GM12878 (cell line): Measurements from ENCODE around the gene ITPKA. TPM values are rescaled to one million over a fixed set of nuclear protein-coding genes. Genes with fewer than 3 reads are reported as not detected.

Source experiments
- ATAC-seq: fragments of 200-7000 bp; cut with Tn5 transposase; 3 replicates; pipeline ENCODE4 v1.9.1; 2020; ENCODE audit warnings: mild to moderate bottlenecking, moderate library complexity
- BruUV-seq: library from RNA; stranded (reverse); fragments of 400-500 nt; replicated peaks from 2 replicates; lab custom pipeline; 2021; lab: Mats Ljungman, UMichigan
- CTCF ChIA-PET: fragments of 300-600 bp; sonication (Branson Sonifier 250); formaldehyde crosslinking; extraction: SDS; loops from one replicate; lab custom pipeline; 2021; ENCODE audit warnings: inconsistent platforms; lab: Yijun Ruan, JAX
- POLR2A ChIA-PET: fragments of 350-600 bp; formaldehyde crosslinking; extraction: SDS; loops from one replicate; lab custom pipeline; 2021; ENCODE audit warnings: inconsistent platforms; lab: Charles Lee
- RAD21 ChIA-PET: fragments of 300-600 bp; sonication (Branson Sonifier 250); formaldehyde crosslinking; loops from one replicate; lab custom pipeline; 2023; ENCODE audit warnings: antibody characterized with exemption; ENCODE audit not compliant: unreplicated experiment; lab: Charles Lee
- SMC1A ChIA-PET: fragments of 300-600 bp; sonication (Branson Sonifier 250); formaldehyde crosslinking; loops from one replicate; lab custom pipeline; 2023; ENCODE audit not compliant: unreplicated experiment, uncharacterized antibody; lab: Charles Lee
- DNase-seq: peaks from one replicate; pipeline ENCODE4 v3.0.0-alpha.2; 2011; ENCODE audit warnings: low read depth, low spot score
- FAIRE-seq: peaks from 3 replicates; lab custom pipeline; 2011; peaks lifted over from hg19 to GRCh38; lab: Jason Lieb, UNC
- H2AFZ ChIP-seq: 2 replicates; pipeline ENCODE4 v1.6.0; 2011; ENCODE audit warnings: low read depth, low read length, control low read depth; ENCODE audit not compliant: control insufficient read depth
- H3K27ac ChIP-seq: 2 replicates; pipeline ENCODE4 v1.5.1; 2011; ENCODE audit warnings: control low read depth; ENCODE audit not compliant: control insufficient read depth, insufficient read depth
- H3K27me3 ChIP-seq, 2 experiments: replicated peaks in 1 of 2; 2 replicates each; pipeline versions ENCODE4 v1.6.0 to v1.6.1; 2011; ENCODE audit warnings: low read length in 1 of 2; ENCODE audit not compliant: control insufficient read depth in 2 of 2, insufficient read depth in 2 of 2
- H3K36me3 ChIP-seq, 2 experiments: 2 replicates each; pipeline ENCODE4 v1.5.1; 2011; ENCODE audit warnings: low read length in 1 of 2; ENCODE audit not compliant: control insufficient read depth in 2 of 2, insufficient read depth in 2 of 2
- H3K4me1 ChIP-seq: 2 replicates; pipeline ENCODE4 v1.6.1; 2011; ENCODE audit warnings: mild to moderate bottlenecking, low read length, moderate library complexity, mixed read lengths; ENCODE audit not compliant: control insufficient read depth, insufficient read depth
- H3K4me2 ChIP-seq: 2 replicates; pipeline ENCODE4 v1.6.0; 2011; ENCODE audit warnings: control low read depth; ENCODE audit not compliant: control insufficient read depth, insufficient read depth
- H3K4me3 ChIP-seq: fragments of 200-600 bp; sonication (generic); 2 replicates; pipeline ENCODE4 v1.5.1; 2016
- H3K79me2 ChIP-seq: 2 replicates; pipeline ENCODE4 v1.6.0; 2011; ENCODE audit warnings: low read length; ENCODE audit not compliant: control insufficient read depth, insufficient read depth
- H3K9ac ChIP-seq: 2 replicates; pipeline ENCODE4 v1.8.0; 2011; ENCODE audit warnings: low read length, control low read depth, mixed read lengths; ENCODE audit not compliant: control insufficient read depth, insufficient read depth
- H3K9me3 ChIP-seq: replicated peaks from 3 replicates; pipeline ENCODE4 v1.5.1; 2011; ENCODE audit warnings: mild to moderate bottlenecking, low read length; ENCODE audit not compliant: control insufficient read depth, insufficient read depth
- H4K20me1 ChIP-seq: 2 replicates; pipeline ENCODE4 v1.6.0; 2011; ENCODE audit not compliant: control insufficient read depth, insufficient read depth
- MLLT1 ChIP-seq: fragments of 450-650 bp; IDR thresholded peaks from 2 replicates; pipeline ENCODE4 v1.6.1; 2016; ENCODE audit warnings: mild to moderate bottlenecking
- NBN ChIP-seq: fragments of 450-650 bp; IDR thresholded peaks from 2 replicates; pipeline ENCODE4 v1.6.1; 2016
- ZNF24 ChIP-seq: fragments of 450-650 bp; IDR thresholded peaks from 2 replicates; pipeline ENCODE4 v1.6.1; 2017; ENCODE audit warnings: antibody characterized with exemption, mild to moderate bottlenecking
- WGBS: methylation state at CpG from one replicate; pipeline ENCODE4 v1.1.6; 2016; ENCODE audit warnings: low lambda C conversion rate; ENCODE audit not compliant: insufficient replicate concordance, insufficient coverage; ENCODE audit errors: missing lambda C conversion rate; 5-methylcytosine and 5-hydroxymethylcytosine counted together
- in situ Hi-C: fragments of 300-500 bp; cut with MboI; formaldehyde crosslinking; loops from 9 replicates; pipeline ENCODE4 v1.14.3; 2018; ENCODE audit warnings: mixed read lengths
- intact Hi-C: fragments of 100-400 bp; cut with micrococcal nuclease; formaldehyde crosslinking; loops from one replicate; pipeline ENCODE4 v1.14.2; 2022; ENCODE audit not compliant: unreplicated experiment
- polyA plus RNA-seq, 11 experiments: library from polyadenylated mRNA; depleted of rRNA in 4 of 11; unstranded in 6 of 11; stranded (reverse) in 5 of 11; fragments of >200 nt; fragmentation: Nextera tagmentation in 4 of 11; fragmentation: Illumina TruSeq in 1 of 11; extraction: Ambion mirVana in 4 of 11; extraction: Trizol in 1 of 11; gene quantifications; 1 replicate in 1 of 11; 2 replicates in 10 of 11; pipeline versions ENCODE4 v1.2.1 to v1.2.3, GENCODE V29; 2011 to 2016; ENCODE audit warnings: inconsistent platforms in 2 of 11, missing spikeins in 2 of 11, low read depth in 1 of 11
- total RNA-seq, 4 experiments: library from RNA; depleted of rRNA in 3 of 4; stranded (reverse); fragments of >200 nt in 3 of 4; fragmentation: Illumina TruSeq in 1 of 4; extraction: Trizol in 1 of 4; gene quantifications; 2 replicates each; pipeline versions ENCODE4 v1.2.1 to v1.2.3, GENCODE V29; 2013 to 2021

ITPKA gene
- total and polyA plus RNA-seq, 10 of the 15 experiments (the other 5 are each of a cell fraction or from before 2014, with no cell fraction given) = 0.04 to 1.5 (median 0.49) TPM; not detected in 1

- no peaks in the 10 kb centered on the region for H3K36me3 ChIP-seq
- intact Hi-C loops = no loop called here
- no TSS peak for BruUV-seq
- peak overlapping the region; percentile 93 for H3K4me3 ChIP-seq
- ChIA-PET POLR2A (no interaction called here), SMC1A (interaction anchor here (1.2 to 1.5 kb wide), 2 partner anchors 59 to 61 kb away, joined by 3 to 5 read pairs; no protein-coding TSS in a partner anchor), CTCF (interaction anchor here (0.6 kb wide), 1 partner anchor 14 kb away, joined by 3 read pairs; no protein-coding TSS in a partner anchor), RAD21 (interaction anchor here (0.9 to 1.5 kb wide), 3 partner anchors 15 to 78 kb away, joined by 4 to 7 read pairs (median 5); partner anchors contain the start of gene ITPKA)
- 6% methylated on average over 8 of the region's 8 CpGs for WGBS
- peak overlapping the region; percentile 94 for H3K9ac ChIP-seq
- H3K27me3 ChIP-seq = no peaks in the 10 kb centered on the region
- in situ Hi-C loops = no loop called here
- no peaks in the 10 kb centered on the region for H4K20me1 ChIP-seq
- H3K4me1 ChIP-seq = no peaks in the 10 kb centered on the region
- no peaks in the 10 kb centered on the region for H3K9me3 ChIP-seq
- H3K4me2 ChIP-seq = peak overlapping the region; percentile 64
- no peak for ATAC-seq
- DNase-seq = no peak
- no peak for FAIRE-seq
- no peak for TF ChIP-seq ZNF24
- TF ChIP-seq, all 136 proteins: peak for 0
- Histone ChIP-seq H3K27ac (peak overlapping the region; percentile 71), H2AFZ (peak overlapping the region; percentile 93; the same call in 1 of the 2 replicates), H3K79me2 (peaks cover 10% of the 10 kb centered on the region)
Observed at GRCh38 chr15:41543521-41543870, 49.8 kb downstream of the ITPKA start.

GRCh38 chr15:41544650-41545015 lies 51.0 kb downstream of the ITPKA start:
- Histone ChIP-seq H3K36me3 (no peaks in the 10 kb centered on the region), H3K9me3 (no peaks in the 10 kb centered on the region), H3K9ac (no peak overlapping the region), H4K20me1 (no peaks in the 10 kb centered on the region), H3K4me1 (no peaks in the 10 kb centered on the region), H2AFZ (peak overlapping the region; percentile 25; the same call in 1 of the 2 replicates), H3K4me3 (no peak overlapping the region), H3K27me3 (no peaks in the 10 kb centered on the region), H3K27ac (no peak overlapping the region), H3K4me2 (peak overlapping the region; percentile 64; the same call in 1 of the 2 replicates), H3K79me2 (peaks cover 10% of the 10 kb centered on the region)
- ChIA-PET RAD21 (interaction anchor here (0.9 to 1.5 kb wide), 2 partner anchors 13 to 52 kb away, joined by 4 to 5 read pairs; partner anchors contain the start of gene ITPKA), SMC1A (interaction anchor here (0.8 to 1.6 kb wide), 5 partner anchors 13 to 686 kb away, joined by 3 to 7 read pairs (median 3); no protein-coding TSS in a partner anchor), POLR2A (interaction anchor here (1.2 kb wide), 1 partner anchor 230 kb away, joined by 5 read pairs; the partner anchor contains the start of gene MAPKBP1), CTCF (interaction anchor here (0.8 to 1.2 kb wide), 2 partner anchors 19 to 79 kb away, joined by 3 to 4 read pairs; no protein-coding TSS in a partner anchor)
- no TSS peak for BruUV-seq
- WGBS = 85% methylated on average over 14 of the region's 15 CpGs
- no peak for FAIRE-seq
- intact Hi-C loops (no loop called here), in situ Hi-C loops (no loop called here)
- DNase-seq = no peak
- TF ChIP-seq NBN (no peak), MLLT1 (0 out of 2 replicates have a peak, but pooled peaks have one; percentile 14)
- no peak for ATAC-seq
